GM21515 (cell line): ENCODE data around the gene NTSR1.

Experiments
- ATAC-seq: cut with Tn5 transposase; IDR thresholded peaks from one replicate; pipeline ENCODE4 v1.9.1; 2021; ENCODE audit not compliant: unreplicated experiment

NTSR1 gene

DNA sequence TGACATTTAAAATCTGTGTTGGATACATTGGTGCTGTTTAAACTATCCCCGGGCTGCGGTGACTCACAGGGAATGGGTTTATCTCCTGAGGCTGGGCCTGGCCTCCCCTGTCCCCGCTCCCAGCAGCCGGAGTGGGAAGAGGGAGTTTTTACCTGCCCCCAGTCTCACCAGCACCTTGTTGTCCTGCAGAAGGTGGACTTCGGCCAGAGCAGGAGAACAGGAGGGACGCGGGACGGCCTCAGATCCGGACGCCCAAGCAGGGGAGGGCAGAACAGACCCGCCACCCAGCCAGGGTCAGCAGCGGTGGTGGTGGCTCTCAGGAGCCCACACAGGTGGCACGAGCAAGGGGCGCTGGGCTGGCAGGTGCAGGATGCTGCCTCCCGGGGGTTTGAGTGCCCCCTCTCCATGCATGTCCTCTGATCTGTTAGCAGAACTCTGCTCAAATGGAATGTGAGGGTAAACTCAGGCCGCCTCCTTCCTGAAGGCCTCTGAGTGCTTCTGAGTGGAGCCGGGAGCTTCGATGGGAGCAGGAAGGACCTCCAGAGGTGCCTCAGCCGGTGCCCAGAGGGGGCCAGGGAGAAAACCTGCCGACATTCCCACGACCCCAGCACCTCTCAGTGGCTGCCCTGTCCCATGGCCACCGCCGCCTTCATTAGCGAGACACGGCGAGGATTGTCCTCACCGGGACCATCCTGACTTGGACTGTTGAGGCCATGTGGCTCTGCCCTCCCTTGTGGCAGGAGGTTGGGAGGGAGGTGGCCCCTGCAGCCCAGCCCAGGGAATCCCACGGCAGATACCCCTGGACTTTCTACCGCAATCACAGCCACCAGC is 44.2 kb downstream of the NTSR1 start:
- no peak for ATAC-seq

DNA sequence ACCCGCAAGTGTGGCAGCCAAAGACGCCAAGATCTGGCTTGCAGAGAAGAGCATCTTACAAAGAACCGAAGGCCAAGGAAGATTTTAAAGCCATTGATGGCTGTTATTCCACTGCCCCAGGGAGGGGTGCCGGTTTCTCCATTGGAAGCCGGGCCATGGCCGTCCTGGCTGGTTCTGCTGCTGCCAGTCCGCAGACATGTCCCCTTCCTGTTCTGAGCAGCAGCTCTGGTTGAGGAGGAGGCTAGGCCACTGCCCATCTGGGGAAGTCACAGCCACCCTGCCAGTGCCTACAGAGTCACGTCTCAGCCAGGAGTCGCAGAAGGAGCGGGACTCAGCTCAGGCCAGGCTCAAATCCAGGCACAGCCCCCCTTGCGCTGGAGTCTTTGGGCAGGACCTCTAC is 45.0 kb downstream of the NTSR1 start:
- ATAC-seq: no peak

DNA sequence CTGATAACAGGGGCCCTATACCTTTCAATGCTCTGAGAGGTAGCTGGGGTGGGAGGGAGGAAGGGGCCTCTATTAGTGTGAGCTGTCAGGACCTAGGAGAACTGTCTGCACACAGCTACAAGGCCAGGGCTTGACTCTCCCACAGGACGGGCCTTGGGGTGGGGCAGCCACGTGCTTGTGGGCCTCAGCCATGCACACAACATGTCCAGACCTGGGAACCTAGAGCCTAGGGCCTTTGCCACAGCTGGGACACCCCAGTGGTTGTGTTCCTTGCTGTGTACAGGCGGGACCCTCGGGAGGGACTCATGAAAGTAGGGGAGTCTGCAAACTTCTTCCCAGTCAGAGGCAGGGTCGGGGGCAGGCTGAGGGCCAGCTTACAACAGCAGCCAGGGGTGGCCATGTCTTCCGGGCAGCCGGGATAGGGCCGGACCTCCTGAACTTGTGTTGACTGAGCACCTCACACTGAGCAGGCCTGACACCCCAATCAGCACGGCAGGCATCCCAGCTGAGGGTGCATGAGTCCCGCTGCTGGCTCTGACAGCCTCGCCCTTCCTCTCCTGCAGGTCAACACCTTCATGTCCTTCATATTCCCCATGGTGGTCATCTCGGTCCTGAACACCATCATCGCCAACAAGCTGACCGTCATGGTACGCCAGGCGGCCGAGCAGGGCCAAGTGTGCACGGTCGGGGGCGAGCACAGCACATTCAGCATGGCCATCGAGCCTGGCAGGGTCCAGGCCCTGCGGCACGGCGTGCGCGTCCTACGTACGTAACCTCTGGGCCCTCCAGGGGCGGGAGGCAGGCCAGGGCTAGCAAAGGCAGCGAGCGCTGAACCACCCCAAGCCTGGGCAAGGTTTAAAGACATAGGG is 45.7 kb downstream of the NTSR1 start:
- ATAC-seq: no peak

DNA sequence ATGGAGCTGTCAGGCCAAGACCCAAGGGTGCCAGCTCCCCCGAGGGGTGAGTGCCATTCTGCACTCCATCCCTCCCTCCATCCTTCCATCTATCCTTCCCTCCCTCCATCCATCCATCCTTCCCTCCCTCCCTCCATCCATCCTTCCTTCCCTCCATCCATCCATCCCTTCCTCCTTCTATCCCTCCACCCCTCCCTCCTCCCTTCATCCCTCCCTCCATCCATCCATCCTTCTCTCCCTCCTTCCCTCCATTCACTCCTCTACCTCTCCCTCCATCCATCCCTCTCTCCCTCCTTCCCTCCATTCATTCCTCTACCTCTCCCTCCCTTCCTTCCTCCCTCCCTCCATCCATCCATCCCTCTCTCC is 46.3 kb downstream of the NTSR1 start:
- no peak for ATAC-seq

DNA sequence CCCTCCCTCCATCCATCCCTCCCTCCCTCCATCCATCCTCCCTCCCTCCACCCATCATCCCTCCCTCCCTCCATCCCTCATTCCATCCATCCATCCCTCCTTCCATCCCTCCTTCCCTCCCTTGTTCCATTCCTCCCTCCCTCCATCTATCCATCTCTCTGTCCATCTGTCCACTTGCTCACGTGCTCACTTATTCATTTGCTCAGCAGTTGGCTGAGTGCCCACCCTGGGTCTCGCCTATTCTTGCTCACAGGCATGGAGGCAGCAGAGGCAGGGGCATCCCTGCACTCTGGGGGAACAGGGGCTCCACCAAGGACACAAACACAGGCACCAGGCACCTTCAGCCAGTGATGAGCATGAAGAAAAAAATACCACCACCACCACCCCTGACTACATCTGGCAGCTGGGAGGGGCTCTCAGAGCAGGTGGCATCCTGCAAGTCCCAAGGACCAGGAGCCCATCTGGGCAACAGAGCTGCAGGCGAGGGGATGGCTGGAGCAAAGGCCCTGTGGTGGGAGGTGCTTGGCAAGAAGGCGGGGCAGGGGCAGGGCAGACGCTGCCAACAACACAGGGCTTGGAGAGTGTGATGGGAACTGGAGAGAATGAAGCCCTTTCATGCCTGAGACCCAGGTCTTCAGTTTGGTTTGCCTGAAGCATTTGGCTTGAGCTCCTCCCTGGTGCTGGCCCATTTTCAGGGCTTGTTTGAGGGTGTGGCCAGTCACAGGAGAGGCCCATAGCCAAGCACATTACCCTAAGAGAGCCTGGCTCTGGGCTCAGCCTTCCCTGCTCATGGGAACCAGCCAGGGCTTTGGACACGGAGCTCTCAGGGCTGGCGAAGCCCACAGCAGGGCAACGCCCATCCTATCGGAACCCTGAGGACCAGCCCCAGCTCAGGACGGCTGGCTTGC is 47.4 kb downstream of the NTSR1 start:
- no peak for ATAC-seq

DNA sequence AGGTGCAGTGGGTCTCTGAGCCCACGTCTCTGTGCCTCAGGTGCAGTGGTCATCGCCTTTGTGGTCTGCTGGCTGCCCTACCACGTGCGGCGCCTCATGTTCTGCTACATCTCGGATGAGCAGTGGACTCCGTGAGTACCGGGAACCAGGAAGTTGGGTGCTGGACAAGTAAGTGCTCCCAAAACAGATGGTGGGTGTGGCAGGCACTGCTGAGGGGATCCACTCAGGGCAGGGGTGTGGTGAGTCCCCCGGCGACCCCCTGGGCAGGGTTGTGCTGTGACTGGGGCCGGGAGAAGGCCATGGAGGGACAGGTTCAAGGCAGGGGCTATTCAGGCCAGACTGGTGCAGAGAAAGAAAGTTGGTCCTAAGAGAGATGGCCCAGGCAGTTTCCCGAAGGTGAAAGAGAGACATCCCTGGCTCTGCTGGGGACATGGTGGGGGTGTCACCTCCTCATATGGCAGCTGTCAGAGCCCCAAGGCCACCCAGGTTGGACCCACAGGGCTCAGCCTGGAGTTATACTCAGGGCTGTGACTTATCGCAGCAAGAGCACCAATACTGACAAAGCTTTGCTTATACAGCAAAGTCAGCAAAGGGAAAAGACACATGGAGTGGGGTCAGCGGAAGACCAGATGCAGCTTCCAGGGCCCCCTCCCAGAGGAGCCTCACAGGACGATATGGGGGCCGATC is 49.7 kb downstream of the NTSR1 start:
- no peak for ATAC-seq

DNA sequence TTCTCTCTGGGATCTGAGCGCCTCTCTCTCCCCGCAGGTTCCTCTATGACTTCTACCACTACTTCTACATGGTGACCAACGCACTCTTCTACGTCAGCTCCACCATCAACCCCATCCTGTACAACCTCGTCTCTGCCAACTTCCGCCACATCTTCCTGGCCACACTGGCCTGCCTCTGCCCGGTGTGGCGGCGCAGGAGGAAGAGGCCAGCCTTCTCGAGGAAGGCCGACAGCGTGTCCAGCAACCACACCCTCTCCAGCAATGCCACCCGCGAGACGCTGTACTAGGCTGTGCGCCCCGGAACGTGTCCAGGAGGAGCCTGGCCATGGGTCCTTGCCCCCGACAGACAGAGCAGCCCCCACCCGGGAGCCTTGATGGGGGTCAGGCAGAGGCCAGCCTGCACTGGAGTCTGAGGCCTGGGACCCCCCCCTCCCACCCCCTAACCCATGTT is 51.4 kb downstream of the NTSR1 start:
- no peak for ATAC-seq

DNA sequence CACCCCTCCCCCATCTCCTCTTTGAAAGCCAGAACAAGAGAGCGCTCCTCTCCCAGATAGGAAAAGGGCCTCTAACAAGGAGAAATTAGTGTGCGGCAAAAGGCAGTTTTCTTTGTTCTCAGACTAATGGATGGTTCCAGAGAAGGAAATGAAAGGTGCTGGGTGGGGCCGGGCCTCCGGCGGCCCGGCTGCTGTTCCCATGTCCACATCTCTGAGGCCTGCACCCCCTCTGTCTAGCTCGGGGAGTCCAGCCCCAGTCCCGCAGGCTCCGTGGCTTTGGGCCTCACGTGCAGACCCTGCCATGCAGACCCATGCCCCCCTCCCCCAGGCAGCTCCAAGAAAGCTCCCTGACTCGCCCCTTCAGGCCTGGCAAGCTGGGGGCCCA is 51.8 kb downstream of the NTSR1 start:
- no peak for ATAC-seq

DNA sequence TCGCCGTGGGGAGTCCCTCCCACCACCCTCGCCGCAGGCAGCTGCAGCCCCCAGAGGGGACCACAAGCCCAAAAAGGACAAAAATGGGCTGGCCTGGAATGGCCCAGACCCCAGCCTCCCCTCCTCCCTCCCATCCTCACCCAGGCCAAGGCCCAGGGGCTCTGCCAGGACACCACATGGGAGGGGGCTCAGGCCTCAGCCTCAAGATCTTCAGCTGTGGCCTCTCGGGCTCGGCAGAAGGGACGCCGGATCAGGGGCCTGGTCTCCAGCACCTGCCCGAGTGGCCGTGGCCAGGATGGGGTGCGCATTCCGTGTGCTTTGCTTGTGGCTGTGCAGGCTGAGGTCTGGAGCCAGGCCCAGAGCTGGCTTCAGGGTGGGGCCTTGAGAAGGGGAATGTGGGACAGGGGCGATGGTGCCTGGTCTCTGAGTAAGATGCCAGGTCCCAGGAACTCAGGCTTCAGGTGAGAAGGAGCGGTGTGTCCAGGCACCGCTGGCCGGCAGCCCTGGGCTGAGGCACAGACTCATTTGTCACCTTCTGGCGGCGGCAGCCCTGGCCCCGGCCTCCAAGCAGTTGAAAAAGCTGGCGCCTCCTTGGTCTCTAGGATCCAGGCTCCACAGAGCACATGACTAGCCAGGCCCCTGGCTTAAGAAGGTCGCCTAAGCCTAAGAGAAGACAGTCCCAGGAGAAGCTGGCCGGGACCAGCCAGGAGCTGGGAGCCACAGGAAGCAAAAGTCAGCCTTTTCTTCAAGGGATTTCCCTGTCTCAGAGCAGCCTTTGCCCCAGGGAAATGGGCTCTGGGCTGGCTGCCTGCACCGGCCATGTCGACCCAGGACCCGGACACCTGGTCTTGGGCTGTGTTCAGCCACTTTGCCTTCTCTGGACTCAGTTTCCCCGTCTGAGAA is 52.5 kb downstream of the NTSR1 start:
- no peak for ATAC-seq

DNA sequence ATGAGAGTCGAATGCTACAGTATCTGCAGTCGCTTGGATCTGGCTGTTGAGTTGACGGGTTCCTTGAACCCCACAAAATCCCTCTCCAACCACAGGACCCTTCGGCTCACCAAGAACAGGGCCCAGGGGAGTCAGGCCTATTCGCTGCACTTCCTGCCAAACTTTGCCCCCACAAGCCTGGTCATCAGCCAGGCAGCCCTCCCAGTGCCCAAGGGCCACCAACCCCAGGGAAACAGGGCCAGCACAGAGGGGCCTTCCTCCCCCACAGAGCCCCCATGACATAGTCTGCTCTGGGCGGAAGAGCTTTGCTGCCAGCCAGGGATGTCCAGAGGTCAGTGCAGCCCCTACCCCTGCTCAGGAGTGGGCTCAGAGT is 53.1 kb downstream of the NTSR1 start:
- no peak for ATAC-seq

DNA sequence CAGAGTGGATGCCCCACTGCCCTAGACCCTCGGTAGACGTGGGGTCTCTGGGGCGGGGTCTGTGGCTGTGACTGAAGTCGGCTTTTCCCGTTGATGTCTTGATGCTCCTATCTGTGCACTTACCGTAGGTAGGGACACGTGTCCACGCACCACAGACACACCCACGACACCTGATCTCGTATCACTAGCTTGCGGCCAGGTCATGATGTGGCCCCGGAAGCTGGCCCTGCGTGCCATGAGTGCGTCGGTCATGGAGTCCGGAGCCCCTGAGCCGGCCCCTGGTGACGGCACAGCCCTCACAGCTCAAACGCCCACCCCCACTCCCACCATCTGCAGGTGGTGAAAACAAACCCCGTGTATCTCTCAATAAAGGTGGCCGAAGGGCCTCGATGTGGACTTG is 53.7 kb downstream of the NTSR1 start:
- no peak for ATAC-seq

DNA sequence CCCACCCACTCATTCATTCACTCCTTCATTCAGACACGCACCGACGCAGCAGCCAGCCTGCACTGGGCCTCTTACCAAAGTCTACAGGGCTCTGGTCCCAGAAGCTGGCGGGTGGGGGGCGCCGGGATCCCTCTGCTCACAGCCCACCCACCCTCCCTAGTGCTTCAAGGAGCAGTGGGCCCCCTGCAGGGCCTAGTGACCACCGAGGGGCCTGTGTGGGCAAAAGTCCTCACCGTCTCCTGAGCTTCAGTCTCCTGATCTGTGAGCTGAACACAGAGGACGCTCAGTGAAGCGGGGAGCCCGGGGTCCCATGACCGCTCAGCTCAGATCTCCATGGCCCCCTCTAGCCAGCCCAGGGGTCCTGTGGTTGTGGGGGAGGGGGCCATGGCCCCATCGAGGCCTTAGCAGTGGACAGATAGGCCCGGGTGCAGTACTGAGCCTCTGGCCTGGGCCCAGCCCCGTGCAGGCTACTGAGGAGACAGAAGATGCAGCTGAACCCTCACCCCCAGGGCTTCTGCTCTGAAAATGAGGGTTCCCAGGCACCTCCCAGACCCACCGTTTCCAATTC is 54.2 kb downstream of the NTSR1 start:
- ATAC-seq: no peak

DNA sequence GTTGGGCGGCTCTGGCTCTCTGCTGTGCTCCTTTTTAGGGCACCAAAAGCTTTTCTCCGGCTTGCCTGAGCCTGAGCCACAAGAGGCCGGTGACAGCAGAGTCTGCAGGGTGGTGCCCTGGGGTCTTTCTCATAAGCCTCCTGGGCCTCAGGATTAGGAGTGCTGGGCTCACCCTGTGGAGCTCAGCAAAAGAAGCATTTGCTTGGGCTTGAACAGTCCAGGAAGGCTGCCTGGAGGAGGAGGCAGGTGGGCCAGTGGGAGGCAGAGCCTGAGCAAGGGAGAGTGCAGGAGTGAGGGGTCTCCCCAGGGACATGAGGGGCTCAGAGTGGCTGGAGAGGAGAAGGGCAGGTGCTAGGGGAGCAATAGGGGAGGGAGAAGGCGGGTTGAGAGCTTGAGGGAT is 54.8 kb downstream of the NTSR1 start:
- no peak for ATAC-seq

DNA sequence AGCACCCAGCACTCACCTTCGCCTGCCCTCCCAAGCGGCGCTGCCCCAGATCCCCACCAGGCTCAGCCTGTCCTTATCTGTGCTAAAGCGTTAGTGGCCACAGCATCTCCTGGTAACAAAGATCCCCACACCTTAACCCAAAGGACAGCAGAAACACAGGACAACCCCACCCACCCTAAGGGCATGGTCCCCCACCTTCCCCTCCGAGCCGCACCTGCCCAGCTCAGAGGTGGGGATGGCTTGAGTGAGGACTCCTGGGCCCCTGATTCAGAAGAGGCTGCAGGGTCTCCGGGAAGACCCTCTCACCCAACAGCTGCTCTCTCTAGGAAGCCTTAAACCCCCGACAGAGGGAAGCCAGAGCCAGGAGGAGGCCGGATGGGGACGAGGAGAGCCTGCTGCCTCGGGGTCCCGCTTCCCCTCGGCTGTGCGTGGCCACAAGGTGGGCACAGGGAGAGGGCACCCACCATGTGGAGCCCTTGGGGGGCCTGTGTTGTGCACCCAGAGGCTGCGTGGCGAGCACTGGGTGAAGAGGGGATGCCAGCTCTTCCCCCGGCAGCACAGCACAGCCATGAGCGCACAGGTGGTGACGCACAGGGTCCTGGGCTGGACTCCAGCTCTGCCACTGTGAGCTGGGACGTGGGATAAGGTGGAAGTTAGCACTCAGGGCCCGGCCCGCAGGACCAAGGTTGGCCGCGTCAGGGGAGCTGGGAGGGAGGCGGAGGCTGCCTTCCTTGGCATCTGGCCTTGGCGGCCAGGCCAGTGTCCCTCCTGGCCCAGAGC is 55.7 kb downstream of the NTSR1 start:
- no peak for ATAC-seq

DNA sequence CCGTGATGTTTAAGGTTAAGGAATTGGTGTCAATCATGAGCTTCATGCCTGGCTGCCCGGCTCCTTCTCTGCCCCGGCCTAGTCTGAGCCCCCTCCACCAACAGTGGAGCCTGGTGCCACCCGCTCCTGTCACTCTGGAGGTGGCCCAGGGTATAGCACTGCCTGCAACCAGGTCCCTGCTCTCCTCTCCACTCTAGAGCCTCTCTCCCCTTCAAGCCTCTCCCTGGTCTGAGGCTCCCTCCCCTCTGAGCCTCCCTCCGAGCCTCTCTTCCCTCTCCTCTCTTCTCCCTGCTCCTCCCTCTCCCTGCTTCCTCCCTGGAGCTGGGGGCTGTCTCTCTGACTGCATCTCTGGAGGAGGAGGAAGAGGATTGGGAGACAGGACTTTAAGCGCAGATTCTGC is 56.4 kb downstream of the NTSR1 start:
- ATAC-seq: no peak

DNA sequence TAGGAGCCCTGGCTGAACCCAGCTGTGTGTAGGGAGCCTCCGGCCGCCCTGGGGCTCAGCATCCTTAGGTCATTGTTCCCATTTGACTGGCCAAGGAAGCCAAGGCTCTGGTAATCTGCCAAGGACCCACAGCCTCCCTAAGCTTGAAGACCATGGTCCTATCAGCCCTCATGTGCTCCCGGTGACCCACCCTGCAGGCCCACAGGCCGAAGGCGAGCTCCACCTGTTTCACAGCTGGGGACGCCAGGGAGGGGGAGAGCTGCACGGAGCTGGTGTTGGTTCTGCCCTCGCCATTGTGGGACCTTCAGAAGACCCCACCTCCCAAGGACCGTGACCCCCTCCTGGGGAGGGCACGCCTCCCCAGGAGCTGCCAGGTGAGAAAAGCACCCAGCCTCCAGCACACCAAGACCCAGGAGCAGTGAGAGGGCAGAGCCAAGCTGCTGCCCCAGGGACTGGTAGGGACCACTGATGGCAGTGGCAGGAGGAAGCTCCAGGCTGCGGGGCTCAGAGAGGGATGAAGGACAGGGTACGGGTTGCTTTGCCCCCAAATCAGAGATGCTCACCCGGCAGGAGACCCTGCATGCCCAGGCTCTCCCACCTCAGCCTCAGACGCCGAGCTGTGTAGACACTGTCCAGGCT is 56.9 kb downstream of the NTSR1 start:
- ATAC-seq: no peak

DNA sequence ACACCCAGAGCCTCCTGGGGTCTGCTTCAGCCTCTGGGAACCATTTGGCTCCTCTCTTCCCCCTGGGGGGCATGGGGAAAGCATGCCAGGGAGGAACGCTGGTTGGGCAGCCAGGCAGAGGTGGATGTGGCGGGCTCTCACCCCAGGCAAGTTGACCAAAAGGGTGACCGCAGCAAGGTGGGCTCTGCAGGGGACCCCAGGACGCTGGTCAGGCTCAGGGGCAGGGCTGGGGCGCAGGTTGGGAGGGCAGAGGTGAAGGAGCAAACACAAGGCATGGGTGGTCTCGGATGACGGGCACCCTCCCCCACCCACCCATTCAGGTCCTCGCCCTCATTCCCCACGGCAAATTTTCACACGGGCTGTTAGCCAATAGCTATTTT is 57.4 kb downstream of the NTSR1 start:
- no peak for ATAC-seq

DNA sequence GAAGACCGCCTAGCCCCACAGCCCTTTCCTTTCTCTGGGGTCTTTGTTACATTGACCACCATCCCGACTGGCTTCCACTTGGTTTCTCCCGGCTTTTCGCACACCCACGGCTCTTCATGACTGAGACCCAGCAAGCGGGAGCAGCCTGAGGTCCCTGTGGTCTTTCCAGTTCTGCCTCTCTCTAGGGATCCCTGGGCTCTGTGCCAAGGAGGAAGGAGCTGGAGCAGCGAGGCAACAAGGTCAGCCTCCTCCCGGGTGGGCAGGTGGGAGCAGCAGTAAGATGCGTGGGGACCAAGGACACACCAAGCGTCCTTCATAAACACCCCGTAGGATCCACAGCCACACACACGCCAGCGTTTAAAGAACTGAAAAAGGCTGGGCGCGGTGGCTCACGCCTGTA is 58.1 kb downstream of the NTSR1 start:
- ATAC-seq: no peak
